ENCODE measurements around the gene PACRG. TPM values are rescaled to one million over a fixed set of nuclear protein-coding genes. Genes with fewer than 3 reads are reported as not detected.

Gene PACRG
- total and polyA plus RNA-seq, 8 donors, result 1.8 to 28.6 (median 3.2) TPM; not detected in 2

DNA sequence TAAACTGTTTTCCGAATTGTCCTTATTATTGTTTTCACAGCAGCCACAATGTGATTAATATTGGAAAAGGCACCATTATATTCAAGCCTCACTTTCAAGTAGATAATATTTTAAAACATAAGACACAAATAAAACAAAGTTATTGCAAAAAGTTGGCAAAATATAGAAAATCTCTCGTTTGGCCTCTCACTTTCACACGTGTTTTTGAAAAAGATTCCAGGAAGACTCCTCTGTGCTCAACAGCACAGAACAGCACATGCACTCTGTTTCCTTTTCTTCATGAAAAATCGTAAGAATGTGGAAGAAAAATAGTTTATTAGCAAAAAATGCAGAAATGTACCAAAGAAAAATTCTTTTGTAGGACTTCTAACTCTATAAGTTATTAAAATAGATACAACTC is 46.9 kb upstream of the PACRG start:
- Histone ChIP-seq H3K4me3 (no peak overlapping the region), H3K4me1 (peaks cover 0 to 5% (median 4%) of the 10 kb centered on the region in 4 donors), H3K36me3 (no peaks in the 10 kb centered on the region), H3K27me3 (no peaks in the 10 kb centered on the region), H3K9me3 (no peaks in the 10 kb centered on the region), H3K27ac (no peak overlapping the region)
- WGBS, 5 donors, result 81 to 88% (median 86%) methylated on average over 4 of the region's 4 CpGs
- no peak for DNase-seq
- TF ChIP-seq POLR2AphosphoS5 (IDR thresholded peaks at IDR 0.05) (no peak), EP300 (IDR thresholded peaks at IDR 0.05) (no peak), POLR2A (IDR thresholded peaks at IDR 0.05) (no peak)
- TF ChIP-seq, protein P1, sequence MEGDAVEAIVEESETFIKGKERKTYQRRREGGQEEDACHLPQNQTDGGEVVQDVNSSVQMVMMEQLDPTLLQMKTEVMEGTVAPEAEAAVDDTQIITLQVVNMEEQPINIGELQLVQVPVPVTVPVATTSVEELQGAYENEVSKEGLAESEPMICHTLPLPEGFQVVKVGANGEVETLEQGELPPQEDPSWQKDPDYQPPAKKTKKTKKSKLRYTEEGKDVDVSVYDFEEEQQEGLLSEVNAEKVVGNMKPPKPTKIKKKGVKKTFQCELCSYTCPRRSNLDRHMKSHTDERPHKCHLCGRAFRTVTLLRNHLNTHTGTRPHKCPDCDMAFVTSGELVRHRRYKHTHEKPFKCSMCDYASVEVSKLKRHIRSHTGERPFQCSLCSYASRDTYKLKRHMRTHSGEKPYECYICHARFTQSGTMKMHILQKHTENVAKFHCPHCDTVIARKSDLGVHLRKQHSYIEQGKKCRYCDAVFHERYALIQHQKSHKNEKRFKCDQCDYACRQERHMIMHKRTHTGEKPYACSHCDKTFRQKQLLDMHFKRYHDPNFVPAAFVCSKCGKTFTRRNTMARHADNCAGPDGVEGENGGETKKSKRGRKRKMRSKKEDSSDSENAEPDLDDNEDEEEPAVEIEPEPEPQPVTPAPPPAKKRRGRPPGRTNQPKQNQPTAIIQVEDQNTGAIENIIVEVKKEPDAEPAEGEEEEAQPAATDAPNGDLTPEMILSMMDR (IDR thresholded peaks at IDR 0.05), result no peak
- intact Hi-C loops (cut with DNase I; ENCODE audit: low total_unique reads), result no loop called here

DNA sequence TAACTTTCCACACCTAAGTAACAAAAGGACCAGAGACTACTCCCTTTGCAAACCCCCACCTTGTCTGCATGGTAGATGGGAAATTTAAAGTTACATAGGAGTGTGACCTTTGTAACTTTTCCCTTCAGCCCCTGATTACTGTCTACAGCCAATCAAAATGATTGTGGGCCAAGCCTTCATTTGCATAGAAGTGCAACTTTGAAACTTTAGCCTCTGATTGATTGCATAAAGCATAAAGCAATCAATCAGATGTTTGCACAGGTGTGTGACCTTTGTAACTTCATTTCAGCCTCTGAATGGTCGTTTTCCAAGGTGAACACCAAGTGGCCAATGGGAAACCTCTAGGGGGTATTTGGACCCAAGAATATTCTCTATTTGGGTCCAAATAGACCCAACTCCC is 46.3 kb upstream of the PACRG start:
- no peak for TF ChIP-seq POLR2AphosphoS5 (IDR thresholded peaks at IDR 0.05)
- no peak for TF ChIP-seq POLR2A (IDR thresholded peaks at IDR 0.05)
- no peak for TF ChIP-seq EP300 (IDR thresholded peaks at IDR 0.05)
- TF ChIP-seq, protein P1 (IDR thresholded peaks at IDR 0.05), result no peak
- intact Hi-C loops (cut with DNase I; ENCODE audit: low total_unique reads), result no loop called here
- DNase-seq, result no peak
- Histone ChIP-seq H3K27ac (no peak overlapping the region), H3K4me1 (peaks cover 0 to 5% (median 4%) of the 10 kb centered on the region in 4 donors), H3K27me3 (no peaks in the 10 kb centered on the region), H3K9me3 (no peaks in the 10 kb centered on the region), H3K36me3 (no peaks in the 10 kb centered on the region), H3K4me3 (no peak overlapping the region)
- WGBS, 5 donors, result 18 to 54% (median 34%) methylated on average over 1 of the region's 1 CpG

GRCh38 chr6:162683135-162683534 is 44.6 kb upstream of the PACRG start:
- Histone ChIP-seq H3K4me1 (peaks cover 0 to 5% (median 4%) of the 10 kb centered on the region in 4 donors), H3K9me3 (no peaks in the 10 kb centered on the region), H3K27ac (no peak overlapping the region), H3K4me3 (no peak overlapping the region), H3K27me3 (no peaks in the 10 kb centered on the region), H3K36me3 (no peaks in the 10 kb centered on the region)
- WGBS, 5 donors, result 51 to 66% (median 56%) methylated on average over 4 of the region's 4 CpGs
- TF ChIP-seq POLR2AphosphoS5 (IDR thresholded peaks at IDR 0.05), result no peak
- no peak for TF ChIP-seq POLR2A (IDR thresholded peaks at IDR 0.05)
- TF ChIP-seq, protein P1 (IDR thresholded peaks at IDR 0.05), result no peak
- TF ChIP-seq EP300 (IDR thresholded peaks at IDR 0.05), result no peak
- intact Hi-C loops (cut with DNase I; ENCODE audit: low total_unique reads), result no loop called here
- DNase-seq, result no peak

DNA sequence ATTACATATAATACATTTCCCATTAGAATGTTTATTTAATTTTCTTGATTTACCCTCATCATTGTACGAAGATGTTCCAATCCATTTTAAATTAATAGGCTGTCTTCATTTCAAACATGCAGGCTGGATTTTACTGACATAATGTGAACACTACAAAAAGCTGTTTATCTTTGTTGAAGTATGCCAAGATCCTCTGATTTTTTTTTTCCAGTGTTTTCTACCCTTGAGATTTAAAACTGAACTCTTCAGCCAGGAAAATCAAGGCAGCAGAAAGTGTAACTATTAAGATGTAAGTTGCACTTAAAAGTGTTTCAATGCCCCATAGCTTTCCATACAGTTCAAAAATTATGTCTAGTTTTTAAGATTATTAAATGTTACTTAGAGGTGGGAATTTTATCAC is 43.7 kb upstream of the PACRG start:
- 63 to 78% (median 64%) methylated on average over 1 of the region's 1 CpG for WGBS, 5 donors
- peaks cover 0 to 5% (median 4%) of the 10 kb centered on the region in 4 donors for H3K4me1 ChIP-seq
- no peak overlapping the region for H3K27ac ChIP-seq
- H3K9me3 ChIP-seq, result no peaks in the 10 kb centered on the region
- DNase-seq, result no peak
- H3K27me3 ChIP-seq, result no peaks in the 10 kb centered on the region
- no peaks in the 10 kb centered on the region for H3K36me3 ChIP-seq
- no peak overlapping the region for H3K4me3 ChIP-seq
- TF ChIP-seq, protein P1 (IDR thresholded peaks at IDR 0.05), result no peak
- TF ChIP-seq POLR2AphosphoS5 (IDR thresholded peaks at IDR 0.05) (no peak), EP300 (IDR thresholded peaks at IDR 0.05) (no peak), POLR2A (IDR thresholded peaks at IDR 0.05) (no peak)
- intact Hi-C loops (cut with DNase I; ENCODE audit: low total_unique reads), result no loop called here

Measured in stomach (tissue), 9 donors.